Measurements from ENCODE around the gene PIGZ. TPM values are rescaled to one million over a fixed set of nuclear protein-coding genes. Genes with fewer than 3 reads are reported as not detected.

The PIGZ gene
- polyA plus RNA-seq, 3 donors, result 2.2 to 7.7 (median 5.8) TPM

DNA sequence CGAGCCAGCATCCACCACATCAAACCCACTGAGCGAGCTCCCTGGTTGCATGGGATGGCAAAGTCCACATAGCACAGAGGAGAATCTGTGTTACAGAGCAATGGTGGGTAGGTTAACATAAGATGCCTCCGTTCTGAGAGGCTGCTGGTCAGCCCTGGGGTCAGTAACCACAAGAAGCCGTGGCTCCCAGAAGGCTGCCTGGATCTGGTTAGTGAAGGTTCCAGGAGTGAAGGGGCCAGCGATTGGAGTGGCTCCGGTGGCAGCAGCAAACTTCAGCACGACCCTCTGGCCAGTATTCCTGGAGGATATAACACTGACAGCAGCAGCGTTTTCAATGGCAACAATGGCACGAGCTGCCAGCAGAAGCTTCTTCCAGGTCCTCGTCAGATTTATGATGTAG, 18.4 kb upstream of the PIGZ start:
- WGBS, 3 donors, result 77 to 91% (median 86%) methylated on average over 10 of the region's 10 CpGs
- no peak overlapping the region for H3K27ac ChIP-seq (ENCODE audit: low read depth, low read length)

DNA sequence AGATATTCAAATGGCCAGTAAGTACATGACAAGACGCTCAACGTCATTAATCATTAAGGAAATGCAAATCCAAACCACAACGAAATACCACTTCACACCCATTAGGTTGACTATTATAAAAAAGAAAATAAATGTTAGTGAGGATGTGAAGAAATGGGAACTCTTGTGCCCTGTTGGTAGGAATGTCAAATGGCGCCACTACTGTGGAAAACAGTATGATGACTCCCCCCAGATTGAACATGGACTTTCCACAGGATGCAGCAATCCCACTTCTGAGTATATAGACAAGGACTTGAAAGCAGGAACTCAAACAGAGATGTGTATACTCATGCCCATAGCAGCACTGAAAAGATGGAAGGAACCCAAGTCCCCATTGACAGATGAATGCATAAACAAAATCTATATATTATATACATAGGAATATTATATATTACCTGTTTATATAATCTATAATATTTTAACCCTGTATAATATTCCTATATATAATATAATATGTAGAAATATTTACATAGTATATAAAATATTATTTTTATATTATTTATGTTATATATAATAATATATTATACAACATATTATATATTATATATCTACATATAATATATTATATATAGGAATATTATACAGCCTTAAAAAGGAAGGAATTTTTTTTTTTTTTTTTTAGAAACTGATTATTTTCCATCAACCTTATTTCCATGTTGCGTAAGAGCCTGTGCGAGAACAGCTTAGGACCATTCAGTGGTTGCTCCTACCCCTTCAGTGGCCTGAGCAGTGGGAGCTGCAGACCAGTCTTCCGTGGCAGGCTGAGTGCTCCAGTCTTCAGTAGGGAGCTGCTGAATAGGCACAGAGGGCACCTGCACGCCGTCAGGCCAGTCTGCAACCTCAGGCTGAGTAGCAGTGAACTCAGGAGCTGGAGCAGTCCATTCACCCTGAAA, 17.6 kb upstream of the PIGZ start:
- WGBS, 3 donors, result 91 to 93% (median 93%) methylated on average over 9 of the region's 9 CpGs

DNA sequence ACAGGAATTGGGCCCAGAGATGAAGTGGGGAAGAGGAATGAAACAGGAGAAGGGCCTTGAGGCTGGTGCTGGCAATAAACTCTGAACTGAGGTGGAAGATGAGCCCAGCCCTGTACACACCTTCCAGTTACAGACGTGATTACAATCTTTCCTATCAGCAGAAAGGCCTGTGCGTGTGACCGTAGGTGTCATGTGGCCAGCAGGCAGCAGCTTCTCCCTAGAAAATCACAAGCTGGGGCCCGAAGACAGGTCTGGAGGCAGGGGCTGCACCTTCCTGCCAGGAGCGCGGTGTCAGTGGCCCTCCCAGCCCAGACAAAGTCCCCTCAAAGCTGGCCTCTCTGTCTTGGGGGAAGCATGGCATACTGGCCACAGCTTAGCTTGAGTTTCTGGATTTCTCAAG, 16.7 kb upstream of the PIGZ start:
- WGBS, 3 donors, result 80 to 86% (median 85%) methylated on average over 6 of the region's 6 CpGs
- no peak overlapping the region for H3K27ac ChIP-seq (ENCODE audit: low read depth, low read length)

More for the DNA sequence above, 17.6 kb upstream of the PIGZ start:
- no peak overlapping the region for H3K27ac ChIP-seq (ENCODE audit: low read depth, low read length)

DNA sequence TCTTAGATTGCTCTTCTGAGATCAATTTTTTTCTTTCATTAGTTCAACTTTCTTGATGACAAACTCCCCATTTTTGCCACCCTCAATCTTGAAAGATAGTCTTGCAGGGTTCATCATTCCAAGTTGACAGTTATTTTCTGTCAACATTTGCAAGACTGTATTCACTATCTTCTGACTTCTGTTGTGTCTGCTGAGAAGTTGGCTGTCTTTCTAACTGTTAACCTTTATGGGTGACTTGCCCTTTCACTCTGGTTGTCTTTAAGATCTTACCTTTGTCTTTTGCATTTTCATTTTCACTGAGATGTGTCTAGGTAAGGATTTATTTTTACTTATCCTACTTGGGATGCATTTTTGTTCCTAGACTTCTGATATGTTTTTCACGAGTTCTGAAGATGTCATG, 14.6 kb upstream of the PIGZ start:
- no peak overlapping the region for H3K27ac ChIP-seq (ENCODE audit: low read depth, low read length)
- WGBS, 3 donors, result 57 to 77% (median 59%) methylated on average over 1 of the region's 1 CpG

DNA sequence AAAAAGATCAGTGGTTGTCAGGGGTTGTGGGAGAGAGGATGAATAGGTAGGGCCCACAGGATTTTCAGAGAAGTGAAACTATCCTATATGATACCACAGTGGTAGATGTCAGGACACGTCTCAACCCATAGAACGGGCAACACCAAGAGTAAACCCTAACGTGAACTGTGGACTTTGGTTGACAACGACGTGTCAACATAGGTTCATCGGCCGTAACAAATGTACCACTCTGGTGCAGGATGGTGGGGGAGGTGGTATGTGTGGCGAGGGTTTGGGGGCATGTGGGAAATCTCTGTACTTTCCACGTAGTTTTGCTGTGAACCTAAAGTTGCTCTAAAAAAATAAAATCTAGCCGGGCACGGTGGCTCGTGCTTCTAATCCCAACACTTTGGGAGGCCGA, 13.0 kb upstream of the PIGZ start:
- H3K27ac ChIP-seq (ENCODE audit: low read depth, low read length), result no peak overlapping the region
- WGBS, 3 donors, result 93 to 94% (median 94%) methylated on average over 13 of the region's 13 CpGs

DNA sequence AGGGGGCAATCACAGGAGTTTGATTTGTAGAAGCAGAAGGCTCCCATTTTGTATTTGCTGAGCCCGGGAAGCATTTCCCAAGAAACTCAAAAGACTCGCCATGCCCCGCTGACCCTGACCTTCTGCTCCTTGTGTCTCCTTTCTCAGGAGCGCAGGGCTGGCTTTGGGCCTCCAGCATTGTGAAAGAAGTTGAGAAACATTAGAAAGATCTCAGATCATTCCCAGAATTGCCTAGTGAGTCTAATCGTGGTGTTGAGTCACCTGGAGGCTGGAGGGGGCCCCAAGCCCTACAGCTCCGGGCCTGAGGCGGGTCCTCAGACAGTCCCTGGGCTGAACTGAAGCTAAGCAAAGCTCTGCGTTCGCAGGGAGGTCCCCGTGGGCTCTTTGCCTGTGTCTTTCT, 10.9 kb upstream of the PIGZ start:
- WGBS, 3 donors, result 68 to 78% (median 71%) methylated on average over 10 of the region's 10 CpGs
- H3K27ac ChIP-seq (ENCODE audit: low read depth, low read length), result no peak overlapping the region

DNA sequence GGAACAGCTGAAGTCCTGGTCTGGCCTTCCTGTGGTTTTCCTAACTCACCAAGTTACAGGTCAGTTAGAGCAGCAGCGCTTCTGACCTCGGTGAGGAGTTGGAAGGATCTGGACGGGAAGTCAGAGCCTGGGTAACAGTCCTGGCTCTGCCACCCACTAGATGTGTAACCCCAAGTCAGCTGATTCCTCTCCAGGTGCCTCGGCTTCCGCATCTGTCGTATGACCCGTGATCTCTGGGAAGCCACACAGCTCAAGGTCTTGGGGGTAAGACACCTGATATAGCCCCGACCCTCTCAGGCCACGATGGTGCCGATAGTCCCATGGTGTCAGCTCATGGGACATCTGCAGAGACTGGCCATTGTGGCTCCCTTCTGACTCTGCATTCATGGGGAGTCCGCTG, 8.3 kb upstream of the PIGZ start:
- WGBS, 3 donors, result 54 to 83% (median 77%) methylated on average over 11 of the region's 11 CpGs
- no peak overlapping the region for H3K27ac ChIP-seq (ENCODE audit: low read depth, low read length)

DNA sequence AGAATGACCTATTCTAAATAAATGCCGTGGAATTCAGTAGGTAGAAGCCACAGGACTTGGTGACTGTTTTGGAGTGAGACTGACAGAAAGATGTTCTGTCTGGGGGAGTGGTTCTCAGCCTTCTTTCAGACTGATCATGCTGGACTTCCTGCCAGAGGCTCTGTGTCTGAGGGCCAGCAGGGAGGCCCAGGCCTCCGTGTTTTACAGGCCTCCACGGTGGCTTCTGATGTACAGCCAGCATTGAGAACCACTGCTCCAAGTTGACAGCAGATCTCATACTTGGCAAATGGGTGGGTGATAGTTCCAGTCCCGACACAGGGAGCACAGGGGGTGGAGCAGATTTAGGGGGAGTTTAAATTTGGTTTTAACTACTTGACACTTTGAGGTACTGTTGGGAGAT, 6.7 kb upstream of the PIGZ start:
- H3K27ac ChIP-seq (ENCODE audit: low read depth, low read length), result no peak overlapping the region
- 54 to 74% (median 64%) methylated on average over 4 of the region's 4 CpGs for WGBS, 3 donors

DNA sequence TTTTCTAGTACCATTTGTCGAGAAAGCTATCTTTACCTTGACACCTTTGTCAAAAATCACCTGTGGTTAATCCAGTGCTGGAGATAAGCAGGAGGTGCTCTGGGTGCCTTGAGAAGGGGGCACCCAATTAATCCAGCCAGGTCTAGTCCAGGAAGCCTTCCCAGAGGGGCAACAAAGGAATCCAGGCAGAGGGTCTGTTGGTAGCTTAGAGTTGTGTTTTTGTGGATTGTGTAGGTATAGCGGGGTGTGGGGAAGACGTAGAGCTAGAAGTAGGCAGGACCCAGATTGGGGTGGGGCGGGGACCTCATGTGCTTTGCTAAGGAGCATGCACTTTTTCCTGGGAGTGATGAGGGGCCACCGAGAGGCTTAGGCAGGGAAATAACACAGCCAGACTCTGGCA, 6.0 kb upstream of the PIGZ start:
- no peak overlapping the region for H3K27ac ChIP-seq (ENCODE audit: low read depth, low read length)
- WGBS, 3 donors, result 72 to 95% (median 89%) methylated on average over 5 of the region's 5 CpGs

DNA sequence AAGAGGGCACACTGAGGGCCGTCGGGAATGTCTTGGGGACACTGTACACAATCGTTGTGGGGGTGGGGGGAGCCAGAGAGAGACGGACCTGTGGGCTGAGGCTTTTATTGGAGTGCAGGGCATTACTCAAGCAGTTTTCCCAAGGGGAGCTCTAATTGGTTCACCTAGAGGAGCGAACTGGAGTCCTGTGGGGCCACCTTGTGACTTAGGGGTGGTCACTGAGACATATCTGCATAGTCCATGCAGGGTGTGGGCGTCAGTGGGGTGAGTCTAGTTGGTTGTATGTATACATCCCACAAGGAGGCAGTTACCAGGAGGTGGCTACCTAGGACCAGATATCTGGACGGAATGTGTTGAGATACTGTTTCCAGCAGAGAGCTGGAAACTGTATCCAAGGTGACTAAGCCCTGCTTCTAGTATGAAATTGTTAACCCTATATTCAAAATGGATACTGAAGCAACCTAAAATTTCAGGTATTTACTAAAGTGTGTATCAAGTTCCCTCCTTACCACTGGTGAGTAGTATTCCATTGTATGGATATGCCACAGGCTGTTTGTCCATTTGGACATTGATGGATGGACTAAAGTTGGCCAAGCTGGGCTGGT, 2.6 kb upstream of the PIGZ start:
- H3K27ac ChIP-seq (ENCODE audit: low read depth, low read length), result no peak overlapping the region

DNA sequence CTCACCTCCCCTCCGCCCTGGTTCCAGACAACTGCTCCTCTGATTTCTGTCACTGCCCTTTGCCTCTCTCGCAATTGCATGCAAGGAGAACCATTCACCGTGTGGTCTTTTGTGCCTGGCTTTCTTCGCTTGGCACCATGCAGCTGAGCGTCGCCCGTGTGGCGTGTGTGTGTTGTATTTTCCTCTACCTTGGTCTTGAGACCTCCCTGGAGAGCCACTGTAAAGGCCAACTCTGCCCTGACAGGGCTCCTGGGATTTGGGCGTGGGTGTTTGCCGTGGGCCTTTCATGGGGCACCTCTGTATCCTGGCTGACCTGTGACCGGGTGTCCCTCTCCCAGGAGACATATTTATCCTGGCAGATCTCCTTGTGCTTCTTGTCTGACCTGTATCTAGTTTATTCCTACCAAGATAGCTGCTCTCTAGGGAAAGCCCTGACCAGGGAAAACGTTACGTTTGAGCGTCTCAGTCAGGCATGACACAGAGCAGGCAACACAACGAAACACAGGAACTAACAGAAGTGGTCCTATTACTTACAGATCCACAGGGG, 2.0 kb upstream of the PIGZ start:
- H3K27ac ChIP-seq (ENCODE audit: low read depth, low read length), result no peak overlapping the region
- 85 to 89% (median 87%) methylated on average over 15 of the region's 15 CpGs for WGBS, 3 donors

More for the DNA sequence above, 2.6 kb upstream of the PIGZ start:
- WGBS, 3 donors, result 77 to 85% (median 81%) methylated on average over 7 of the region's 7 CpGs

DNA sequence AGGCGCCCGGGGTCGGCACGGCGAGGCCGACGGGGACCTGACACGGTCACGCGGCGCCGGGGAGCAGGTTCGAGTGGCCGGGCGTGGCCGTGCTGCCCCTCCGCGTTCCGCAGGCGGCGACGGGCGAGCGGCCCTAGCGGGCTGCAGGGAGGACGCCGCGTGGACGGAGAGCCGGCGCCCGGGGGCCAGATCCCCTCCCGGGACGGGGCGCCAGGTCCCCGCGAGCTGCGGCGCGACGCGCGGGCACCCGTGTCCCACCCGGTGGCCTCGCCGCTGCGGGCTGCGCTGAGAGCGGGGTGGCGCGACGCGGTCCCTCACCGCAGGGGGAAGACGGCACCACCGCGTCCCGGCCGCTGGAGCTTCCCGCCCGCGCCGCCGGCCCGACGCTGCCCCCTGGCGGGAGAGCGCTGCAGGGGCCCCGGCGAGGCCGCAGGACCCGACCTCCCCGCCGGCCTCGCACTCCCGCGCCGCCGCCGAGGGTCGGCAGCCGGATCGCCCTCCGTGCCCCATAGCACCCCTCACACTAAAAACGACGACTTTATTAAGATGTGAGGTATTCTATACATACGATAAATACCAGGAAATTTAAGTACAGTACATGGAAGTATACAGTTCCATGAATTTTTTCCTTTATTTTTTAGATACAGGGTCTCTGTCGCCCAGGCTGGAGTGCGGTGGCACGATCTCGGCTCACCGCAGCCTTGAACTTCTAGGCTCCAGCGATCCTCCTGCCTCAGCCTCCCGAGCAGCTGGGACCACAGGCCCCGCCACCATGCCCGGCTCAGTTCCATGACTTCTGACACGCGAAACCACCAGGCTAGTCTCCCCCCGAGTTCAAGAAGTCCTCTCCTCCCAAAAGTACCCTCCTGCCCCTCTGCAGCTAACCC, 1.3 kb upstream of the PIGZ start:
- WGBS, 3 donors, result 10 to 15% (median 13%) methylated on average over 54 to 99 of the region's 100 CpGs
- no peak overlapping the region for H3K27ac ChIP-seq (ENCODE audit: low read depth, low read length)

DNA sequence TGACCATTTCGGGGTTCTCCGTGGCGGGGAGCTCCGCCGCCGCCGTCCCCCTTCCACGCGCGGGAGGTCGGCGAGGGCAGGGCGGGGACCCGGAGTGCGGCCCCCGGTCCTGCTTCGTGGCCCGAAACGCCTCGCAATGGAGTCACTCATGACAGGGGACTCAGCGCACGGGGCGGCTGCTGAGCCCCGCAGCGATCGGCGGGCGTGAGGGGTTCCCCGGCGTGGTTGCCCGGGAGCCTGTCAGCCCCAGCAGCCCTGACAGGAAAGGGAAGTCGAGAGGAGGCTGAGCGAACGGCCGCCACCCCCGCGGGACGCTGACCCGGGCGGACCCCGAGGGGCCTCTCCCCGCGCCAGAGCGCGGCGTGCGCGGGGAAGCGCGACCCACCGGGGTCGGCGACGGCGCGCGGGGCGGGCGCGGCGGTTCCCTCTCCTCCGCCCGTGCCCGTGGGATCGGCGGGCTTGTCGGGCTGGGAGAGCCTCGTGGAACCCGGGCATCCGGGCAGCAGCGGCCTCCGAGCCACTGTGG, 564 bp upstream of the PIGZ start:
- 0 to 1% (median 0%) methylated on average over 53 to 72 of the region's 72 CpGs for WGBS, 3 donors
- peak overlapping the region; percentile 43 for H3K27ac ChIP-seq (ENCODE audit: low read depth, low read length)

DNA sequence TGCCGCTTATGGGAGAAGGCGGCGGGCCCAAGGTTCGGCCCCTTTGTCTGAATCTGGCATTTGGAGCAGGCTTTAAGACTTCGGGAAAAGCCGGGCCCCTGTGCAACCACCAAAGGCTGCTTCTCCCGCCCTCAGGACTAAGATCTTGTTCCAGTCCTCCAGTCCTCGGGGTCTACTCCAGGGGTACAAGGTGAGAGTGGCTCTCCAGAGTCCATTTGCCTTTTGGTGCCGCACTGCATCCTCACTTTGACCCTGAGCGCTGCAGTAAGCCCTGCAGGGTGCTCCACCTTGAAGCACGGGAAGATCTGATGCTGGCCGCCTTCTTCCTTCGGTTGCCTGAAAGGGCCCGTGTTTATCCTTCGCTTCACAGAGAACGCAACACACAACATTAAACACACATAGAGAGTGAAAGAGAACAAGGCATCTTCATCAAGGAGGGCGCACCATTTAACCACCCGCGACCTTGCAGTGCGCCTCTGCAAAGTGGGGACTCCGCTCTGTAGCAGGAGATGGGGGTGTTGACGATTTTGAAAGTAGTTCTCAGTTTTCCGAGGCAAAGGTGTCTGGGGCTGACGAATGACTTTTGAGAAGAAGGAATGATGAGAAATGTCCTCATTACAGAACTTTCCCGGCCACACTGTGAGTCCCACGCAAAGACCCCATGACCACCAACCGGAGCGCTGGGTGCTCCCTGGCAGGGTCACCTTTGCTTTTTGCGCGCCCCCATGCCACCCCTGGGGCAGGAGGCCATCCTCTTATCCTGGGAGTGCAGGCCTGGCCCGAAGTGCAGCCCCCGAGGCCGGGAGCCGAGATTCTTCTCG, 1.0 kb downstream of the PIGZ start:
- H3K27ac ChIP-seq (ENCODE audit: low read depth, low read length), result no peak overlapping the region
- WGBS, 3 donors, result 67 to 75% (median 70%) methylated on average over 35 of the region's 35 CpGs

DNA sequence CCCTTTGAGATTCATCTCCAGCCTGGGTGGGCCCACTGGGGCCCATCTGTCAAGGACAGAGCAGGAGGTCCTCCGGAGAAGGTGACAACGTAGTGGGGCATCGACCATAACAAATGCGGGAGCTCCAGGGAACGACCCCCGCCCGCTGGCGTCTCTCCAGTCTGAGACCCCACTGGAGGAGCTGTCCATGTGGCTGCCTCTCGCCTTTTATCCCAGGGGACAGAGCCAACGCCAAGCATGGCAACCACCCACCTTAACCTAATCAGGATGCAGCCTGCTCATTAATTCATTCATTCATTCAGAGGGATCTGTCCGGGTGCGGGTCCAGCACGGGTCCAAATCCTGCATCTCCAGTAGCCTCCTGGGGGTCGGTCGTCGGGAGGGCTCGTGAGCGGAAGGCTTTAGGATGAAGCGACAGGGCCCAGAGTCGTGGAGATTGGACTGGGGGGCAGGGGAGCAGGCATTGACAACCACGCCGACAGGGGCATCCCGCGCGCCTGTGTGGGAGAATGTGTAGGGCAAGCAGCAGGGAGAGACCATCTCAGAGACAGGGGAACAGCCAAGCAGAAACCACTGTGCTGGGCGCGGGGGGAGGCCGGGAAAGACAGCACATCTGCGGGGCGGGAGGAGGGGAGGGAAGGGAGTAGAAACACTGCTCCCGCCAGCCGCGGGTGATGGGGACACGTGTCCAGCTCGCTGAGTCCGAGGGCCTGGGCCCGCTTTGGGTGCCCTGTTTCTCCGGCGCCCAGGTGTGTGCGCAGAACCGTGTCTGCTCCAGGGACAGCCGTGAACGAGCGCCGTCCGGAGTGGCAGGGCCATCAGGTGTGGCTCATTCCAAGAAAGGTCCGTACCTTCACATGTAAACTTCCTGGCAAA, 1.9 kb downstream of the PIGZ start:
- H3K27ac ChIP-seq (ENCODE audit: low read depth, low read length), result no peak overlapping the region
- WGBS, 3 donors, result 75 to 84% (median 82%) methylated on average over 42 to 47 of the region's 47 CpGs

DNA sequence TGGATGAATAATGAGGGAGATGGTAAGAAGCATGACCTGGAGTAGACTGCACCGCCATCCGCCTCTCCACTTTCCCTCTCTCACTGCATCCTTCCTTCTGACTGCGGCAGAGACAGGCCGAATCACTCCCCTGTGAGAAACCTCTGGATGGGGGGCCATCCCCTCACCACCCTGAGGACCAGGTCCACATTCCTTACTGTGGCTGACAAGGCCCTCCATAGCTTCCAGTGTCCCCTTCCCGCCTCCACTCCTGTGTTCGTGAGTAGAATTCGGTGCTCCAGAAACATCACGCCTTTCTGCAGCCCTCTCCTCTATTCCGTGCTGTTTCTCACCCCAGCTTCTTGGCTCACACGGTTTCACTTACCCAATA, 2.8 kb downstream of the PIGZ start:
- WGBS, 3 donors, result 94 to 95% (median 95%) methylated on average over 10 of the region's 10 CpGs
- no peak overlapping the region for H3K27ac ChIP-seq (ENCODE audit: low read depth, low read length)
